HTR-8/SVneo (cell line): ENCODE measurements around the gene ZSCAN10.

Experiments used
- DNase-seq: peaks from one replicate; pipeline ENCODE4 v3.0.0; 2011; ENCODE audit warnings: low spot score, mixed read lengths; ENCODE audit not compliant: insufficient read length
- FAIRE-seq: peaks from 2 replicates; lab custom pipeline; 2011; peaks lifted over from hg19 to GRCh38; lab: Jason Lieb, UNC

ZSCAN10 gene

DNA sequence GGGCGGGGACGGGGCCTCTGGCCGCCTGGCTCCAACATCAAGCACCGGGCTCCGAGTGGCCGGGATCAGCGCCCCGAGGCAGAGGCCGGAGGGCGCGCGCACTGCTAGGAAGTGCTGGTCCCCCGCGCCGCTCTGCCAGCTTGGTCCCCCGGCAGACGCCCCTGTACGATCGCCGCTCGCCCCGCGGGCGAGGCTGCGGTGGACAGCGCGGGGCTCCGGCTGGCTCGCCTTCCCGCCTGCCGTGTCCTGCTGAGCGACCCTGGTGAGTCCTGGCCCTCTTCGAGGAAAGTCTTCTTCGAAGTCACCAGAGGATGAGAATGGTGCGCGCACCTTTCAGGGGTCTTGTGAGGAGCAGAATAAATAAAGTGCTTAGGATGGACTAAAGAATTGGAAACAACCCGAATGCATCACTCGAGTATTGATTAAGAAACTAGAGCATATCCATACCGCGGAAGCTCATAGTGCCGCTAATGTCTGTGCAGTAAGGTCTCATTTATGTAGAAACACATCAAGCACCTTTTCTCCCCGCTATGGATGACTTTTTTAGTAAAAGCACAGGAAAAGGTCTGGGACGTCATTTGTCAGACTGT is 36.1 kb upstream of the ZSCAN10 start:
- DNase-seq = no peak
- no peak for FAIRE-seq

DNA sequence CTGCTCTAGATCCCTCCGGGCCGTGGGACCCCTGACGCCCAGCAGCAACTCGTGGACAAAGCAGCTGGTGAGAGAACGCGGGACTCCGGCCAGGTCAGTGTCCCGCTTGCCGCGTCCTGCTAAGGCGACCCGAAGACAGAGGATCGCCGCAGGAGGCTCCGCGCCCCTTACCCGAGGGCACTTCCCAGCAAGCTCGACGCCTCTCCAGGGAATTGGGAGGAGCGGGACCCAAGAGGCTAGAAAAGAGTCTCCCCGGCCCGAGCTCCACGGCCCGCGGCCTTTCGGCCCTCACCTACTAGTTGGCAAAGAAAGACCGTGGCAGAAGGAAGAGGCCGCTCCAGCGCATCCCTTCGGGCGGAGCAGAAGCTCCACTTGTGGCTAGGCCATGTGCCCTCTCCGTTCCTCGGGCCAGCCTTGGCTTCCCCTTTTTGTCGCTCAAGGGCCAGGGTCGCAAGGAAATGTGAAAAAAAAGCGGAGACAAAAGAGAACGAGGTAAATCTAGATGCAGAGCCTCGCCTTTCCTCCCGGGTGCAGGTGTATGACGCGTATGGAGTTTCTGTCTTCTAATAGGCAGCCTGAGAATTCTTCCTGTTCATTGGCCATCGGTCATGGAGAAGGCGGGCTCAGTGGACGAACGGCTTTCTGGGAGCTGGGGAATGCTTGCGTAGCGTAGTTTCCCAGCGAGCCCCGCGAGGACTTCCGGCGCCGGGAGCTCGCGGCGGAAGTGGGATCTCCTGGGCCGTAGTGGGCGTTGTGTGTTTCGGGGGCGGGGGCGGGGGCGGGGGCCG is 35.4 kb upstream of the ZSCAN10 start, which contains the start of gene ZNF213:
TSS of gene ZNF213 (plus strand) at position 692 of the 788 bp plus-strand sequence. CDS start 2,252 bp downstream, outside the sequence.
- peak; percentile 82 for FAIRE-seq
- DNase-seq = peak; percentile 96

DNA sequence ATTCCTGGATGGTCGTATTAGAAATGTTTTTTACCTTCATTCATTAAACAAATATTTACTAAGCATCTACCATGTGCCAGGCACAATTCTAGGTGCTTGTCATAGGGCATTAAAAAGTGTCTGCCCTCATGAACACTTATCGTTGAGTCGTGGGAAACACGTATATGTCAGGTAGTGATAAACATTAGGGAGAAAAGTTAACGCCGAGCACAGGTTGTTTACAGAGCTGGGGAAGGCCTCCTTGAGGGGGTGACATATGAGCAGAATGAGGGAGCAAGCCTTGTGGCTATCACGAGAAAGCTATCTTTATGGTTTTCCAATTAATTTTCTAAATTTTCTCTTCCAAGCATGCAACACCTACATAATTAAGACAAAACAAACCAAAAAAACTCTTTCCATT is 34.8 kb upstream of the ZSCAN10 start:
- no peak for FAIRE-seq

DNA sequence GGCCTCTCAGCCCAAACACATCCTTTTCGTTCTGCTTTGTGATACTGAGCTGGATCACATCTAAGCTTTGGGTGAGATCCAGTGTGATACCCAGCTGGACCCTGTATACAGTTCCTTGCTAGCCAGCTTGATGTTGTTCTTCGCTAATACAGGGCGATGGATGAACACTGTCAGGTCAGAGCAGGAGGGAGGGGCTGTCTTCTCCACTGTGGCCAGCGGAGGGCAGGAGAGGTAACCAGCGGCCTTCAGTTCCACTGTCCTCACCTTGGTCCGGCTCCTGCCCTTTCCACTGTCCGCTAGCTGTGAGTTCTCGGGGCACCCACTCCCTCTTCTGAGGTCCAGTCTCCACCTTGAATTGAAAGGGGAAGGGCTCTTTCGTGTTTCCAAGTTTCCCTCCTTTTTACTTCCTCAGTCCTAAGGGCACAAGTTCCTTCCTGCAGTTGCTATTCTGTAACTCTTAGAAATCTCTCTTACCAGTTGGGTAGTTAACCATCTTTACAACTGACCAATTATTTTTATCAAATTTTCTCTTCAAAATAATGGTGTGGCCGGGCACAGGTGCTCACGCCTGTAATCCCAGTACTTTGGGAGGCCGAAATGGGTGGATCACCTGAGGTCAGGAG is 32.8 kb upstream of the ZSCAN10 start:
- FAIRE-seq (no peak), DNase-seq (no peak)

More for the DNA sequence above, 34.8 kb upstream of the ZSCAN10 start:
- DNase-seq = no peak

DNA sequence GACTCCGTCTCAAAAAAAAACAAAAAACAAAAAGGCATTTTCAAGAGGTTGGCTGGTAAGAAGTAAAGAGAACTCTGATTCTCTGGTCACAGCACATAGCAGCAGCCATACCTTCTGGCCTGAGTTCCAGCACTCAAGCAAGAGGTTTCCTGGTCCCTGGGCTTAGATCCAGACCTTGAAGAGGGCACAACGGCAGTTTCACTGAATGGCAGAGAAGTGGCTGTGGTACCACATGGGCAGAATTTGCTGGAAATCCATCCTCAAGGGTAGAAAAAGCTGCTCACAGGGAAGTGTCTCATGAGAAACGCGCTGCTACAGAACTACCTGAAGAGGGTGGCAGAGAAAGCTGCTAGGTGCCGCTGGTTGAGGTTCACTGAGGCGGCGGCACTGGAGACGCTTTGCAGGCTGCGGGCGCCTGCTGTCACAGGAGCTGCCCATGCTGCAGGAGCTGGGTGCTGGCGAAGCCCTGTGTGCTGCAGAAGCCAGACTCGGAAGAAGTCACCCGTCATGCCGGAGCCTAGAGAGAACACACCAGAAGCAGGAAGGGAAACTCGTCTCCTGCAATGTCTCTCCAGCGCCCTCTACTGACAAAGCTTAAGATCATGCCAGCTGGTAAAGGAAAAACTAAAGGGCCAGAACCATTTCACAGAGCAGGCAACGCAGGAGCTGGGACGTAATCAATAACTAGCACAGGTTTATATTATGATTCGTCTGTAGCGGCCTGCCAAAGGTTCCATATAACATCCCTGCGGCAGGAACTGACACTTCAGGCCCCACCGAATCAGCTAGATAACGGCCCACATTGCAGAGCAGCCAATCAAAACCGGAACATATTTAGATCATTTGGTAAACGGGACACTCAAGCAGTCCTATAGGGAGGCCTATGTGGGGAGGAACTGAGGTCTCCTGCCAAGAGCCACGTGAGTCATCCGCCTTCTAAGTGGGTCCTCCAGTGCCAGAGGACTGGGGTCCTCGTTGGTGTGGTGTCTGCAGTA is 30.3 kb upstream of the ZSCAN10 start:
- no peak for FAIRE-seq
- DNase-seq = peak; percentile 58

DNA sequence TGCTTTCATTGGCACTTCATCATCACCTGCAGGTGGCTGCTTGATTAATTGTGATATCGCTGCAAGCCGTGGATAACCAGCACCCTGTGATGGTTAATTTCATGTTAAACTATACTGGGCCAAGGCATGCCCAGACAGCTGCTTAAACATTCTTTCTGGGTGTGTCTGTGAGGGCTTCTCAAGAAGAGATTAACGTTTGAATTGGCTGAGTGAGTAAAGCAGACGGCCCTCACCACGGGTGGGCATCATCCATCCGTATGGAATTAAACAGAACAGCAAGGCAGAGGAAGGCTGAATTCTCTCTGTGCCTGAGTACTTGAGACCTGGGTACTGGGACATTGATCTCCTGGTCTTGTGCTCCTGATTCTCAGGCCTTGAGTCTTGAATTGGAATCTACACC is 28.7 kb upstream of the ZSCAN10 start:
- no peak for FAIRE-seq
- no peak for DNase-seq

DNA sequence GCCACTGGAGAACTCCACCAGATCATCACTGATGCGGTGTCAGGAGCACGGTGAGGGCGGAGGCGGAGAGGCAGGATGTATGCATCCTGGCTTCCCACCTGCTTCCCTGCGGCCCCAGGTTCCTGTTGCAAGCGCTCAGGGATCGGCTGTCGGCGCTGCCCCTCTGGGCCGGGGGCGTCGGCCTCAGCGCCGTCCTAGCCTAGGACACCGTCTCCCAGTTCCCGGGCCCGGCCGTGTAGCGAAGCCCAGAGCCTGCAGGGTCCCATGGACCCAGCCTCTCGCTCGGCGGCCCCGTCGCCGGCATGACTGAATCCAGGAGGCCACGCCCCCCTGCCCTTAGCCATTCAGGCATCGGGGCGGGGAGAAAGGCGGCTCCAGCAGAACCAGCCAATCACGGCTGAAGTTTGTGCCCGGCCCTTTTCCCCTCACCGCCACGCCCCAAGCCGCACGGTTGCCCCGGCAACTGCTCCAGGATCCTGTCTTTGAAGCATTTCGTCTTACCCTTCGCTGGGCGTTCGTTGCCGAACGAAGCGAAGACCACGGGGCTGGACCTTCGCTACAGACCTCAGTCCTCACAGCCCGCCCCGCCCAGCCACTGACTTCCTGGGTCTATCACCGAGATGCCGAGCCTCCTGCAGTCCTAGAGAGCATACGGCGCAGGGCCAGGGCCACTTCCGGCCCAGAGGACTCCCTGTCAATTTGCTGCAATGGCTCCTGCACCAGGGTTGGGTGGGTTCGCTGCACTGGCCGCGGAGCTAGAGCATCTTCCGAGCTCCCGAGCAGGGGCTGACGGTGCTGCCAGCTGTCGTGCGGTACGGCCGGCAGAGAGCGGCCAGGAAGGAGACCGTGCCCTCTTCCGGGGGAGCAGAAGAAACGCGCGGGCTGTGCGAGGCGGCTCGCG is 25.1 kb upstream of the ZSCAN10 start:
- FAIRE-seq (peak; percentile 85), DNase-seq (peak; percentile 93)

DNA sequence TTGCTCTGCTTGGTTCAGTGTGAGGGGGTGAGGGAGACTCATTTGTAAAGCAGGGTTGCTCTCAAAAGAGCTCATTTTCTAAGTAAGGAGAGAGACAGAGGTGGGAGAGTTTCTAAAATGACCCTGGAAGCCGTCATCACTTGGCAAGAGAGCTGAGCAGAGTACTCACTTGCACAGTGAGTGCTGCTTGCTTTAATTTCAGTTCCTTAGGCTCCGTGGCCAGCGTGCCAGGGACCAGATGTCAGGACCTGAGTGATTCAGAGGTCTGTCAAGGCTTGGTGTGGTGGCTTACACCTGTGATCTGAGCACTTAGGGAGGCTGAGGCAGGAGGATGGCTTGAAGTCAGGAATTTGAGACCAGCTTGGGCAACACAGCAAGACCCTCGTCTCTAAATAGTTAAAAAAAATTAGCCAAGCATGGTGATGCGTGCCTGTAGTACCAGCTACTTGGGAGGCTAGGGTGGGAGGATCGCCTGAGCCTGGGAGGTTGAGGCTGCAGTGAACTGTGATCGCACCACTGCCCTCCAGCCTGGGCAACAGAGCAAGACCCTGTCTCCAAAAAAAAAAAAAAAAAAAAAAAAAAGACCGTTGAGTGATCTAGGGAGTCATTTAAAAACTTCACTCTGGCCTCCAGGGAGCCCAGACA is 24.0 kb upstream of the ZSCAN10 start:
- DNase-seq (no peak), FAIRE-seq (no peak)

DNA sequence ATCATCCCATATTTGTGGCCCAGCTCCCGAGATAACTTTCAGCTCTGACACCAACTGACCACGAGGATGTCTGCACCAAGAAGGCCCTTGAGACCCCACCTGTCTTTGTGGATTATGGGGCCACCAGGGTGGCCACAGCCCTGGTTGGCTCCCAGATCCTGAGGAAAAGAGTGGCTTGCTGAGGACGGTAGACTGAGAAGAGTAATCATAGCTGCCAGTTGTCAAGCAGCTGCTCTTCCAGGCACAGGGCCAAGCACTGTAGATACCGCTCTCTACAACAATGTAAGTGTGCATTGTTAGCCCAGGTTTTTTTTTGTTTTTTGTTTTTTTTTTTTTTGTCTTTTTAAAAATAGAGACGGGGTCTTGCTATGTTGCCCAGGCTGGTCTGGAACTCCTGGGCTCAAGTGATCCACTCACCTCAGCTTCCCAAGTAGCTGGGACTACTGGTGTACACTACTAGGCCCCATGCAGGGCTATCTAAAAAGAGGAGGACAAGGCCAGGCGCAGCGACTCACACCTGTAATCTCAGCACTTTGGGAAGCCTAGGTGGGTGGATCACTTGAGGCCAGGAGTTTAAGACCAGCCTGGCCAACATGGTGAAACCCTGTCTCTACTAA is 22.9 kb upstream of the ZSCAN10 start:
- DNase-seq = no peak
- FAIRE-seq = no peak

DNA sequence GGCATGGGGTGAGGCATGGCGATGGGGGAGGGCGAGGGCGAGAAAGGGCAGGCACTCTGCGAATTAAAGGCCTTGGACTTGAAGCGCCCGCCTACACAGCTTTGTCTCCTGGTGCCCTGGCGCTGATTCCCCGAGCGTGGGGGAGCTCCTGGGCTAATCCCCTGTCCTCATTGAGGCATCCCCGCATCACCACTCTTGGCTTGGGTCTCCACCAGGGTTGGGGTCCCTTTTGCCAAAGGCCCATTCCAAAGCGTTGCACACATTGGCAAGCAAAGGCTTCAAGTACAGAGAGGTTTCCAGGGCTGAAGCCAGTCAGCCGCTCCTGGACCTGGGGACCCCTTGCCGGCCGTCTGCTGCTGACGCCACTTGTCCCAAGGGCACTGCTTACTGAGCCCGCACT is 21.3 kb upstream of the ZSCAN10 start:
- FAIRE-seq (no peak), DNase-seq (no peak)

DNA sequence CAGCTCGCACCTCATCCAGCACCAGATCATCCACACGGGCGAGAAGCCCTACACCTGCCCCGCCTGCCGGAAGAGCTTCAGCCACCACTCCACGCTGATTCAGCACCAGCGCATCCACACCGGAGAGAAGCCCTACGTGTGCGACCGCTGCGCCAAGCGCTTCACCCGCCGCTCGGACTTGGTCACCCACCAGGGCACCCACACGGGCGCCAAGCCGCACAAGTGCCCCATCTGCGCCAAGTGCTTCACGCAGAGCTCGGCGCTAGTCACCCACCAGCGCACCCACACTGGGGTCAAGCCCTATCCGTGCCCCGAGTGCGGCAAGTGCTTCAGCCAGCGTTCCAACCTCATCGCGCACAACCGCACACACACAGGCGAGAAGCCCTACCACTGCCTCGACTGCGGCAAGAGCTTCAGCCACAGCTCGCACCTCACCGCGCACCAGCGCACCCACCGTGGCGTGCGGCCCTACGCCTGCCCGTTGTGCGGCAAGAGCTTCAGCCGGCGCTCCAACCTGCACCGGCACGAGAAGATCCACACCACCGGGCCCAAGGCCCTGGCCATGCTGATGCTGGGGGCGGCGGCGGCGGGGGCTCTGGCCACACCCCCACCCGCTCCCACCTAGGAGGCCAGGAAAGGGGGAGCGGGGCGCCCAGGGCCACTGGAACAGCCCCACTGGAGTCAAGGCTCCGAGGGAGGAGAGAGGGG is 20.8 kb upstream of the ZSCAN10 start:
- DNase-seq (no peak), FAIRE-seq (no peak)

DNA sequence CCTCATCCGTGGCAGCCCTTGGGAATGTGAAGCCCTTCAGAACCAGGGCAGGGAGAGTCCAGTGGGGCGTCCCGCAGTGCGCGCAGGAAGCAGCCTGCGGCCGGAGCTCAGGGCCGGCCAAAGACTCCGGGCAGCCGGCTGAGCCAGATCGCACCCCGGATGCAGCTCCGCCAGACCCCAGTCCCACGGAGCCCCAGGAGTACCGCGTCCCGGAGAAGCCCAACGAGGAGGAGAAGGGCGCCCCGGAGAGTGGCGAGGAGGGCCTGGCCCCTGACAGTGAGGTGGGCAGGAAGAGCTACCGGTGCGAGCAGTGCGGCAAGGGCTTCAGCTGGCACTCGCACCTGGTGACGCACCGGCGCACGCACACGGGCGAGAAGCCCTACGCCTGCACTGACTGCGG is 20.2 kb upstream of the ZSCAN10 start:
- FAIRE-seq (no peak), DNase-seq (no peak)

DNA sequence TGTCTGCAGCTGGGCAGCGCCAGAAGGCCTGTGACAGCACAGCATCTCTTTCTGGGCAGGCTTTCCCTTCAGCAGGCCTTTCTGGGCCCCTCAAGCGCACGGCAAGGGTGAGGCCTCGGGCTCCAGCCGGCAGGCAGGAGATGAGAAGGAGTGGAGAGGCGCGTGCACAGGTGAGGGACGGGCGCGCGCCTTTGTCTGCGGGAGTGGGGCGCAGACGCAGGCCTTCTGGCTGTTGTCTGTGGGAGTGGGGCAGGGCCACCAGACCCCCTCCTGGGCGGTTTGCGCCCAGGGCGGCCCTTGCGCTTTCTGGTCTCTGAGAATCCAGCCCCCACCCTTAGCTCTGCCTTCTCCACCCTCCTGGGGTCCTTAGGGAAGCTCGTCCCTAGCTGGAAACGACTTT is 19.8 kb upstream of the ZSCAN10 start:
- FAIRE-seq = no peak
- DNase-seq = no peak

DNA sequence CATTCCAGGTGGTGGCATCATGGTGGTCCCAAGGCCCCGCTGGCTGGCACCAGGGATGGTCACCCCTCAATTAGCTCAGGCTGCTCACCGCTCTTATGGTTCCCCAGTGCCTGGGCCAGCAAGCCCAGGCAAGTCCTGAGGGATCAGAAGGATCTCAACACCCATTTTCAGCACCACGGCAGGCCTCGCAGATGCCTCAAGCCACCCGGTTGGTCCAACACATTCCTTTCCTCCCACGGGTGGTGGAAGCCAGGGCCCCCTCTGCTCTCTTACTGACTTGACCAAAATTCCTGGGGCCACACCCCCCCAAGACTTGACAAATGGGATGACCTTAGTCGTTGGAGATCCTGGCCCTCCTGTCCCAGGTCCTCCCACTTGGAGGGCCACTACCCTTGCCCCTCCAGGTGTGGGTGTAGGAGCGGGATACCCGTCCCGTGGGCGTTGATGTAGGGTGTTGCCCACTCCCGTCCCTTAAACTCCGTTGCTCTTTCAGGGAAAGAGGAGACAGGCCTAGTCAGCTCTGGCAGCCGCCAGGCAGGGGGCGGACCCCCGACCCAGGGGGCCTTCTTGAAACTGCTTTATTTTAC is 19.2 kb upstream of the ZSCAN10 start:
- FAIRE-seq = no peak

DNA sequence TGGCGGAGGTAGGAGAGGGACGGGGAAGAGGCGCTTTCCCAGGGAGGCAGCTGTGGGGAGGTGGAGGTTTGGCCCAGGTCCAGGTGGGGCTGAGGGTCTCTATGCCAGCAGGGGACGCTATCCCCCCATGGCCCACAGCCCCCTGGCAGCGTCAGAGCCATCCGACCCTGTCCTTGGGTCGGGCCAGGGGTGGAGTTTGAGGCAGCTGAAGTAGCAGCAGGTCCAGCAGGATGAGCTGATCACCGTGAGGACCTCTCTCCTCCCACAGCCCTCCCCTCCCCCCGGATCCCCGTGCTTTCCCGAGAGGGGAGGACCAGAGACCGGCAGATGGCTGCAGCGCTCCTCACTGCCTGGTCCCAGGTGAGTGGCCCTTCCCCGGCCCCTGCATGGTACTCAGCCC is 16.5 kb upstream of the ZSCAN10 start:
- FAIRE-seq = no peak

More for the DNA sequence above, 19.2 kb upstream of the ZSCAN10 start:
- no peak for DNase-seq

DNA sequence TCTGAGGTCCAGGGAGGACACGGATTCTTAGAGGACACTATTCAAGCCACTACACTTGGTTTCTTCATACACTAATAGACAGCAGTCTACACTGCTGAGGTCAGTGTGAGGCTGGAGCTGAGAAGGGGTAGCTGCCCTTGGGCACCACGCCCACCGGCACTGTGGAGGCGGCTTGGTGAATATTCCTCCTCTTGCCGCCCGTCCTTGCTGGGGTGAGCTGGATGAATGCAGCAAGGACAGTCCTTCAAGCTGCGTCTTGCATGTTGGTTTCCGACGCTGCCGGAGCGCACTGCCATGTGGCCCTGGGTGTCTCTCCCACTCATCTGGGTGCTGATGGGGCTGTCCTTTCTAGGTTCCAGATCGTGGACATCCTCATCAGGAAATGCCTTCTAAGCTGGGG is 15.9 kb upstream of the ZSCAN10 start:
- no peak for FAIRE-seq
- DNase-seq = no peak

More for the DNA sequence above, 16.5 kb upstream of the ZSCAN10 start:
- no peak for DNase-seq

DNA sequence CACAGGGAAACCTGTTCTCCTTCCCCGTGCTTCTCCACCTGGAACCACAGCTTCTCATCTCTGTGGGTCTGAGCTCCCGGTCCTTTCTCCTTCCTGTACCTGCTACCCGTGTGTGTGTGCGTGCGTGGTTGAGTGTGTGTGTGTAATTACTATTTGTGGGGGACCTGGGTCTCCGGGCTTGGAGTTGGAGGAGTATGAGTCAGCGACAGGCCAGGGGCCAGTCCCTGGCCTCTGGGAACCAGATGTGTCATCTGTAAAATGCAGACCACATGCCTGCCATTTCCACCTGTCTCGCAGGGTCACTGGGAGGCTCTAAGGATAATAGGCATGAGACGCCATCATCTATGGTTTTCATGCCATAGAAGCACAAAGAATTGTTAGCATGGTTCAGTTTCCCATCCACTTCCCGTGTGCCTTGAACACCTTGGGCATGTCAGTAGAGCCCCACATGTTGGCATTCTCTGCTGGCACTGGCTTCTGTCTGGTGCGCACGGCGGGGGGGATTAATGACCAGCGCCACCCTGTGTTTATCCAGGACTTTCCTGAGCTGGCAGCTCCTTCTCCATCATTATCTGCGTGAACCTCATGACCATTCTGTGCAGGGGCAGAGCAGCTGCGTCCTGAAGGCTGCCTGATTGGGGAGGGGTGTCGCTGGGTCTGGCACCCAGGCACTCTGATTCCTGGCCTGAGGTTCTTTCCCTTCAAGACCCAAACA is 14.8 kb upstream of the ZSCAN10 start:
- no peak for DNase-seq
- no peak for FAIRE-seq
